Measurements from ENCODE around the gene BEST3. TPM values are rescaled to one million over a fixed set of nuclear protein-coding genes. Genes with fewer than 3 reads are reported as not detected.

The BEST3 gene
- total RNA-seq, 1 experiment from 2014 or later, result not detected

DNA sequence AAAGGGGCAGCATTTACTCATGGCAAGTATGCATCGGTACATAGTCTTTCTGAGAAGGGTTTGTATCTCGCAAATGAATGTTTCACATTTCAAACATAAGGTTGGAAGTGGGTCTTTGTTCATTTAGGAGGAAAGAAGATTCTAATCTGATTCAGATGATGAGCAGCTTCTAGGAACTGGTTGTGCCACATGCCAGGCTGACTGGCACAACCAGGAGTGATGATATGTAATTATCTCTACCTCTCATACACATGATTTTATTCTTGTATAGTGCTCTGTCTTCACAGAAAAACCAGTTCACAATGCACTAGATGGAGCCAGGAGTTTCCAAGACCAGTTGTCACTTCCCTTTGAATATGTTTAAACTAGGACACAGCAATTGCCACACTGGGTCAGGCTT, 13.7 kb upstream of the BEST3 start (continued):
- no peak for TF ChIP-seq ETV6 (CRISPR knock-in tag; IDR thresholded peaks at IDR 0.05)

DNA sequence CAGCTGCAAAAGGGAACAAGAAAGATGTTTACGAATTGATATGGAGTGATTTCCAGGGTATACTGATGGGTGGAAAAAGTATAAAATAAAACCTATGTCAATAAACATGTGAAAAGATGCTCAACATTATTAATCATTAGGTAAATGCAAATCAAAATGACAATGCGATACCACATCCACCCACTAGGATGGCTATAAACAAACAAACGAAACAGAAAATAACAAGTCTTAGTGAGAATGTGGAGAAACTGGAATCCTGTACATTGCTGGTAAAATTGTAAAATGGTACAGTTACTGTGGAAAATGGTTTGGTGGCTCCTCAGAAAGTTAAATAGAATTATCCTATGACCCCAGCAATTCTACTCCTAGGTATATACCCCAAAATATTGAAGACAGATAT, 9.5 kb upstream of the BEST3 start:
- peaks cover 30% of the 10 kb centered on the region for H3K9me3 Mint-ChIP-seq
- POLR2A ChIA-PET, result no interaction called here
- H3K36me3 Mint-ChIP-seq, result no peaks in the 10 kb centered on the region
- CTCF ChIA-PET, result no interaction called here
- ATAC-seq (no peak), DNase-seq (ENCODE audit: low spot score) (no peak)
- H3K4me1 Mint-ChIP-seq, result no peaks in the 10 kb centered on the region
- no peaks in the 10 kb centered on the region for H3K27me3 Mint-ChIP-seq (ENCODE audit: low read depth)
- TF ChIP-seq, protein P1, sequence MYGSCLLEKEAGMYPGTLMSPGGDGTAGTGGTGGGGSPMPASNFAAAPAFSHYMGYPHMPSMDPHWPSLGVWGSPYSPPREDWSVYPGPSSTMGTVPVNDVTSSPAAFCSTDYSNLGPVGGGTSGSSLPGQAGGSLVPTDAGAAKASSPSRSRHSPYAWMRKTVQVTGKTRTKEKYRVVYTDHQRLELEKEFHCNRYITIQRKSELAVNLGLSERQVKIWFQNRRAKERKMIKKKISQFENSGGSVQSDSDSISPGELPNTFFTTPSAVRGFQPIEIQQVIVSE (CRISPR knock-in tag; IDR thresholded peaks at IDR 0.05; ENCODE audit: borderline replicate concordance), result no peak
- TF ChIP-seq GABPB1 (CRISPR knock-in tag; IDR thresholded peaks at IDR 0.05), result no peak
- no peak for TF ChIP-seq ZNF317 (CRISPR knock-in tag; IDR thresholded peaks at IDR 0.05; ENCODE audit: borderline replicate concordance, low read depth)
- TF ChIP-seq ZNF121 (CRISPR knock-in tag; IDR thresholded peaks at IDR 0.05), result no peak
- TF ChIP-seq TP53 (CRISPR knock-in tag; IDR thresholded peaks at IDR 0.05), result no peak
- no peak for TF ChIP-seq ZNF219 (CRISPR knock-in tag; IDR thresholded peaks at IDR 0.05; ENCODE audit: borderline replicate concordance)
- no peak for TF ChIP-seq TEAD1 (CRISPR knock-in tag; IDR thresholded peaks at IDR 0.05)
- no peak for TF ChIP-seq OVOL2 (CRISPR knock-in tag; IDR thresholded peaks at IDR 0.05; ENCODE audit: borderline replicate concordance)
- TF ChIP-seq MXD4 (CRISPR knock-in tag; IDR thresholded peaks at IDR 0.05; ENCODE audit: borderline replicate concordance), result no peak
- TF ChIP-seq, protein P2, sequence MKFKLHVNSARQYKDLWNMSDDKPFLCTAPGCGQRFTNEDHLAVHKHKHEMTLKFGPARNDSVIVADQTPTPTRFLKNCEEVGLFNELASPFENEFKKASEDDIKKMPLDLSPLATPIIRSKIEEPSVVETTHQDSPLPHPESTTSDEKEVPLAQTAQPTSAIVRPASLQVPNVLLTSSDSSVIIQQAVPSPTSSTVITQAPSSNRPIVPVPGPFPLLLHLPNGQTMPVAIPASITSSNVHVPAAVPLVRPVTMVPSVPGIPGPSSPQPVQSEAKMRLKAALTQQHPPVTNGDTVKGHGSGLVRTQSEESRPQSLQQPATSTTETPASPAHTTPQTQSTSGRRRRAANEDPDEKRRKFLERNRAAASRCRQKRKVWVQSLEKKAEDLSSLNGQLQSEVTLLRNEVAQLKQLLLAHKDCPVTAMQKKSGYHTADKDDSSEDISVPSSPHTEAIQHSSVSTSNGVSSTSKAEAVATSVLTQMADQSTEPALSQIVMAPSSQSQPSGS (CRISPR knock-in tag; IDR thresholded peaks at IDR 0.05; ENCODE audit: borderline replicate concordance, low read depth), result no peak
- no peak for TF ChIP-seq JAZF1 (CRISPR knock-in tag; IDR thresholded peaks at IDR 0.05)
- TF ChIP-seq, protein P3, sequence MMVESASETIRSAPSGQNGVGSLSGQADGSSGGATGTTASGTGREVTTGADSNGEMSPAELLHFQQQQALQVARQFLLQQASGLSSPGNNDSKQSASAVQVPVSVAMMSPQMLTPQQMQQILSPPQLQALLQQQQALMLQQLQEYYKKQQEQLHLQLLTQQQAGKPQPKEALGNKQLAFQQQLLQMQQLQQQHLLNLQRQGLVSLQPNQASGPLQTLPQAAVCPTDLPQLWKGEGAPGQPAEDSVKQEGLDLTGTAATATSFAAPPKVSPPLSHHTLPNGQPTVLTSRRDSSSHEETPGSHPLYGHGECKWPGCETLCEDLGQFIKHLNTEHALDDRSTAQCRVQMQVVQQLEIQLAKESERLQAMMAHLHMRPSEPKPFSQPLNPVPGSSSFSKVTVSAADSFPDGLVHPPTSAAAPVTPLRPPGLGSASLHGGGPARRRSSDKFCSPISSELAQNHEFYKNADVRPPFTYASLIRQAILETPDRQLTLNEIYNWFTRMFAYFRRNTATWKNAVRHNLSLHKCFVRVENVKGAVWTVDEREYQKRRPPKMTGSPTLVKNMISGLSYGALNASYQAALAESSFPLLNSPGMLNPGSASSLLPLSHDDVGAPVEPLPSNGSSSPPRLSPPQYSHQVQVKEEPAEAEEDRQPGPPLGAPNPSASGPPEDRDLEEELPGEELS (CRISPR knock-in tag; IDR thresholded peaks at IDR 0.05), result no peak
- H3K4me3 Mint-ChIP-seq, result no peak overlapping the region
- H3K27ac Mint-ChIP-seq, result no peak overlapping the region

DNA sequence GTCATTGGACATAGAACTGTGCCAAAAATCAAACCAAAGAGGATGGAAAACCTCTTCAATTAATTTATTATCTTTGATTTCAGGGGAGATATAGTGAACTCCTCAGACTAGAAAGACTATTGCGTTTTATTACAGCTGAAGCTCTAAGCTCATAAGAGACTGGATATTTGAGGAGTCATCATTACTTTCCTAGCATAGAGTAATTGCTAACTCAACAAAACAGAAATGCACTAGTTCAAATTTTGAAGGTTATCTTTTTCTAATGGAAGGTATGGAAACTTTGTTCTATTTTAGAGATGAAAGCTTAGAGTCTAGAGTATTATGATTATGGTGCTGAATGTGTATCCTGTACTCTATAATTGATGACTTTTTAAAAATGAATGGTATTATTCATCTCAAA, 5.3 kb upstream of the BEST3 start:
- Mint-ChIP-seq H3K36me3 (no peaks in the 10 kb centered on the region), H3K4me1 (peaks cover 5% of the 10 kb centered on the region), H3K9me3 (peaks cover 17% of the 10 kb centered on the region), H3K4me3 (no peak overlapping the region), H3K27me3 (ENCODE audit: low read depth) (no peaks in the 10 kb centered on the region), H3K27ac (no peak overlapping the region)
- ChIA-PET POLR2A (interaction anchor here (0.7 kb wide), 1 partner anchor 257 kb away, joined by 3 read pairs; no protein-coding TSS in a partner anchor), CTCF (no interaction called here)
- no peak for DNase-seq (ENCODE audit: low spot score)
- ATAC-seq, result no peak
- TF ChIP-seq ESRRA (CRISPR knock-in tag; IDR thresholded peaks at IDR 0.05; ENCODE audit: borderline replicate concordance) (no peak), ZNF263 (CRISPR knock-in tag; IDR thresholded peaks at IDR 0.05; ENCODE audit: low read depth) (no peak), ELF4 (CRISPR knock-in tag; IDR thresholded peaks at IDR 0.05; ENCODE audit: low read depth) (no peak), ETV6 (CRISPR knock-in tag; IDR thresholded peaks at IDR 0.05) (no peak), SOX15 (CRISPR knock-in tag; IDR thresholded peaks at IDR 0.05) (no peak), ZNF219 (CRISPR knock-in tag; IDR thresholded peaks at IDR 0.05; ENCODE audit: borderline replicate concordance) (no peak), RELA (CRISPR knock-in tag; IDR thresholded peaks at IDR 0.05; ENCODE audit: borderline replicate concordance) (no peak), ZNF671 (CRISPR knock-in tag; IDR thresholded peaks at IDR 0.05) (no peak), ZNF138 (CRISPR knock-in tag; conservative IDR thresholded peaks at IDR 0.05) (no peak)
- TF ChIP-seq, protein P4, sequence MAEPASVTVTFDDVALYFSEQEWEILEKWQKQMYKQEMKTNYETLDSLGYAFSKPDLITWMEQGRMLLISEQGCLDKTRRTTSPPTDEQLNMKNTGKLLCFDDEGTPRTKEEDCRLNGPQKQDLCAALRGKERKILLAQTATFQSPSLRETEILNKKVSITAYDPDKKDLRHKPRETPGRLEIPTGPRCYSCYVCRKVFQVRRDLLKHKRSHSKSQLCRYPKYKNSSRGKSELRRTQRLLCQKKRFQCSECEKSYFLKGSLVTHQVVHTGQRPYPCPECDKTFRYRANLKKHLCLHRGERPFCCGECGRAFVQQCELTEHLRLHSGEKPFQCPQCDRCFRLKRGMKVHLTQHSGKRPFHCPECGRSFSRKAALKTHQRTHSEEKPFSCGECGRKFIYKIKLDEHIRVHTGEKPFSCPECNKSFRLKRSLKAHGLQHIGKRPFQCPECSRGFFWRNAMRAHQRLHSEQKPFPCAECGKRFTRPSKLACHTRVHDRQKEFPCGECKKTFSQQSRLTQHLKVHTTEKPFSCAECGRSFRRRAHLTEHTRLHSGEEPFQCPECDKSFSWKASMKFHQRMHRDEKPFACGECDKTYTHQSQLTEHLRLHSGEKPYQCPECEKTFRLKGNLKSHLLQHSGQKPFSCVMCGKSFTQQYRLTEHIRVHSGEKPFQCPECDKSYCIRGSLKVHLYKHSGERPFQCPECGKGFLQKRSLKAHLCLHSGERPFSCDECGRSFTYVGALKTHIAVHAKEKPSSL (CRISPR knock-in tag; conservative IDR thresholded peaks at IDR 0.05), result no peak
- TF ChIP-seq, protein P5, sequence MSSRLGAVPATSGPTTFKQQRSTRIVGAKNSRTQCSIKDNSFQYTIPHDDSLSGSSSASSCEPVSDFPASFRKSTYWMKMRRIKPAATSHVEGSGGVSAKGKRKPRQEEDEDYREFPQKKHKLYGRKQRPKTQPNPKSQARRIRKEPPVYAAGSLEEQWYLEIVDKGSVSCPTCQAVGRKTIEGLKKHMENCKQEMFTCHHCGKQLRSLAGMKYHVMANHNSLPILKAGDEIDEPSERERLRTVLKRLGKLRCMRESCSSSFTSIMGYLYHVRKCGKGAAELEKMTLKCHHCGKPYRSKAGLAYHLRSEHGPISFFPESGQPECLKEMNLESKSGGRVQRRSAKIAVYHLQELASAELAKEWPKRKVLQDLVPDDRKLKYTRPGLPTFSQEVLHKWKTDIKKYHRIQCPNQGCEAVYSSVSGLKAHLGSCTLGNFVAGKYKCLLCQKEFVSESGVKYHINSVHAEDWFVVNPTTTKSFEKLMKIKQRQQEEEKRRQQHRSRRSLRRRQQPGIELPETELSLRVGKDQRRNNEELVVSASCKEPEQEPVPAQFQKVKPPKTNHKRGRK (CRISPR knock-in tag; IDR thresholded peaks at IDR 0.05; ENCODE audit: borderline replicate concordance), result no peak
- TF ChIP-seq, protein P6, sequence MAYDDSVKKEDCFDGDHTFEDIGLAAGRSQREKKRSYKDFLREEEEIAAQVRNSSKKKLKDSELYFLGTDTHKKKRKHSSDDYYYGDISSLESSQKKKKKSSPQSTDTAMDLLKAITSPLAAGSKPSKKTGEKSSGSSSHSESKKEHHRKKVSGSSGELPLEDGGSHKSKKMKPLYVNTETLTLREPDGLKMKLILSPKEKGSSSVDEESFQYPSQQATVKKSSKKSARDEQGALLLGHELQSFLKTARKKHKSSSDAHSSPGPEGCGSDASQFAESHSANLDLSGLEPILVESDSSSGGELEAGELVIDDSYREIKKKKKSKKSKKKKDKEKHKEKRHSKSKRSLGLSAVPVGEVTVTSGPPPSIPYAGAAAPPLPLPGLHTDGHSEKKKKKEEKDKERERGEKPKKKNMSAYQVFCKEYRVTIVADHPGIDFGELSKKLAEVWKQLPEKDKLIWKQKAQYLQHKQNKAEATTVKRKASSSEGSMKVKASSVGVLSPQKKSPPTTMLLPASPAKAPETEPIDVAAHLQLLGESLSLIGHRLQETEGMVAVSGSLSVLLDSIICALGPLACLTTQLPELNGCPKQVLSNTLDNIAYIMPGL (CRISPR knock-in tag; IDR thresholded peaks at IDR 0.05), result no peak
- TF ChIP-seq, protein P7, sequence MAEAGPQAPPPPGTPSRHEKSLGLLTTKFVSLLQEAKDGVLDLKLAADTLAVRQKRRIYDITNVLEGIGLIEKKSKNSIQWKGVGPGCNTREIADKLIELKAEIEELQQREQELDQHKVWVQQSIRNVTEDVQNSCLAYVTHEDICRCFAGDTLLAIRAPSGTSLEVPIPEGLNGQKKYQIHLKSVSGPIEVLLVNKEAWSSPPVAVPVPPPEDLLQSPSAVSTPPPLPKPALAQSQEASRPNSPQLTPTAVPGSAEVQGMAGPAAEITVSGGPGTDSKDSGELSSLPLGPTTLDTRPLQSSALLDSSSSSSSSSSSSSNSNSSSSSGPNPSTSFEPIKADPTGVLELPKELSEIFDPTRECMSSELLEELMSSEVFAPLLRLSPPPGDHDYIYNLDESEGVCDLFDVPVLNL (CRISPR knock-in tag; IDR thresholded peaks at IDR 0.05; ENCODE audit: borderline replicate concordance, low read depth), result no peak

Measured in WTC11 (cell line).